GM12865 (cell line): Measurements from ENCODE around the gene CARD11.

Experiments used
- DNase-seq: peaks from one replicate; pipeline ENCODE4 v3.0.0; 2010; ENCODE audit warnings: low read depth
- H3K4me3 ChIP-seq: 2 replicates; pipeline ENCODE4 v1.5.1; 2011; ENCODE audit warnings: mild to moderate bottlenecking, low read depth, low read length, control low read depth
- CTCF ChIP-seq: IDR thresholded peaks from 2 replicates; pipeline ENCODE4 v1.5.1; 2011; ENCODE audit warnings: low read length, control low read depth, low read depth, inconsistent platforms; ENCODE audit not compliant: insufficient read depth; ENCODE audit errors: missing control alignments

The CARD11 gene

DNA sequence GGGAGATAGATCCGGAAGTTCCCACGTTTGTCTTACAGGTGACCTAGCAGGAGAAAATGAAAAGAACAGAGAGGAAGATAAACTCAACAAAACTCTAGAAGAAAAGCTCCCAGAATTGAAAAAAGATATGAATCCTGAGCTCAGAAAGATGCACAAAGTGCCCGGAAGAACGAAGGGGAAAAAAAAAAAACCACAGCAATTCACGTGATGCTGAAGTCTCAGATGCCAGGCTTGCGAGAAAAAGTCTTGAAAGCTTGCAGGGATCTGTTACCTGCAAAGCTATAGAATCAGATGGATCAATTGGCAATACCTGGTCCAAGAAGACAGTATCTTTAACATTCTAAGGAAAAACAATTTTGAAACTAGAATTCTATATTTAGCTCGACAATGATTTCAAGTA, 33.5 kb downstream of the CARD11 start:
- H3K4me3 ChIP-seq, result no peak overlapping the region
- no peak for DNase-seq
- TF ChIP-seq CTCF, result no peak

DNA sequence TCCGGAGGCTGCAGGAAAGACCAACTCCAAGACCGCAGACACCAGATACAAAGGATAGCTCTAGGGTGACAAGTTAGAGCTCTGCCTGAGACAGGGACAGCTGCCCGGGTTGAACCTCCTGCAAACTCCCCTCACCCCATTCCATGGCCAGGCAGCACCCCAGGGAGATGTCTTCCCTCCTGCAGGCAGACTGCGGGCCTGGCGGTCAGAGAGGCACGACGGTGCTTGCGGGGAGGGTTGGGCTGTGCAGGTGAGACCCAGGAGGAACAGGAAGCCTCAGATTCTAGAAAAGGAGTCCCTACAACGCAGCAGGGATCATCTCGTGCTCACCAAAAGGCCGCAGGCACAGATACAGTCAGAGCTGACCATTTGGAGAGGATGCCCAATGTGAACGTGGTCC, 34.6 kb downstream of the CARD11 start:
- H3K4me3 ChIP-seq, result no peak overlapping the region
- TF ChIP-seq CTCF, result no peak

GRCh38 chr7:3008386-3008785, 35.3 kb downstream of the CARD11 start:
- no peak for DNase-seq
- TF ChIP-seq CTCF, result no peak
- H3K4me3 ChIP-seq, result no peak overlapping the region

More for the DNA sequence above, 34.6 kb downstream of the CARD11 start:
- no peak for DNase-seq

DNA sequence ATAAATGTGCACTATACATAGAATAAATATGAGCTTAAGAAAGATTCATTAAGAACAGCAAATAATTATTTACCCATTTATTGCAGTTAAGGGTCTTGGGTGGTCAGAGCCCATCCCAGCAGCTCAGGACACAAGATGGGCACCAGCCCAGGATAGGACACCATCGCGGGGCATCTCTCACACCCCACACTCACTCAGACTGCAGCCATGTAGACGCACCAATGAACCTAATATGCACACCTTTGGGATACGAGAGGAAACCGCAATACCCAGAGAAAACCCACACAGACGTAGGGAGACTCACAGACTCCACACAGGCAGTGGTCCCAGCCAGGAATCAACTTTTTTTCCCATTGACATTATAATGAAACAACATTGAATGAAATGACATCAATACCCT, 36.0 kb downstream of the CARD11 start:
- no peak for DNase-seq
- no peak for TF ChIP-seq CTCF
- H3K4me3 ChIP-seq, result no peak overlapping the region

DNA sequence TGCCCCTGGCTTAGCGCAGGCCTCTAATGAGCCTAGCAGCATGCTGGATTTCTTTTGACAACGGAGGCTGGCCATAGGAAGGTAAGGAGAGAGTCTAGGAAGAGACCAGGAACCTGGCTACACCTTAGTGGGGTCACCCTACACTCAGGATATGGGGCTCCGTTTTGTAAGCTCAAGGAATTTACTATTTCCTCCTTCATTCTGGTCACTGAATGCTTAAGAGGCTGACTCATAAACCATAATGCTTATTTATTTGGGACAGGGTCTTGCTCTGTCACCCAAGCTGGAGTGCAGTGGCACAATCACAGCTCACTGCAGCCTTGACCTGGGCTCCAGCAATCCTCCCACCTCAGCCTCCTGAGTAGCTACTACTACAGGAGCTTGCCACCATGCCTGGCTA, 38.4 kb downstream of the CARD11 start:
- no peak overlapping the region for H3K4me3 ChIP-seq
- no peak for TF ChIP-seq CTCF
- DNase-seq, result no peak

GRCh38 chr7:3003936-3004335, 39.7 kb downstream of the CARD11 start:
- no peak for DNase-seq
- H3K4me3 ChIP-seq, result no peak overlapping the region
- no peak for TF ChIP-seq CTCF

GRCh38 chr7:3002631-3003030, 41.0 kb downstream of the CARD11 start:
- no peak overlapping the region for H3K4me3 ChIP-seq
- DNase-seq, result no peak
- no peak for TF ChIP-seq CTCF
